Left ventricle myocardium superior (tissue), 1 donor: Measurements from ENCODE around the gene KCNC3. TPM values are rescaled to one million over a fixed set of nuclear protein-coding genes. Genes with fewer than 3 reads are reported as not detected.
"Not testable (repeated sequence)": the region's sequence is repeated elsewhere in the genome, so short reads cannot be mapped to it uniquely, and the experiment has no call there.

ENCODE experiments used
- ATAC-seq: fragments of 200-7000 bp; cut with Tn5 transposase; one replicate; pipeline ENCODE4 v1.9.1; 2020; ENCODE audit warnings: mild to moderate bottlenecking, moderate library complexity
- DNase-seq: peaks from one replicate; pipeline ENCODE4 v3.0.0-alpha.2; 2020
- intact Hi-C: fragments of 100-400 bp; cut with micrococcal nuclease; formaldehyde crosslinking; loops from one replicate; pipeline ENCODE4 v1.11.0; 2022
- total RNA-seq: library from RNA; stranded (reverse); fragmentation: NEBNext Ultra II Directional; extraction: Animal tissue kit (Norgen Biotek cat#: 25700); gene quantifications from one replicate; pipeline ENCODE4 v1.2.1, GENCODE V29; 2021
- donor health status: DM: no; HTN: yes; CAD: no; lungs with severe emphysema.

Gene KCNC3
- total RNA-seq, 1 donor from 2014 or later, result 2.5 TPM

DNA sequence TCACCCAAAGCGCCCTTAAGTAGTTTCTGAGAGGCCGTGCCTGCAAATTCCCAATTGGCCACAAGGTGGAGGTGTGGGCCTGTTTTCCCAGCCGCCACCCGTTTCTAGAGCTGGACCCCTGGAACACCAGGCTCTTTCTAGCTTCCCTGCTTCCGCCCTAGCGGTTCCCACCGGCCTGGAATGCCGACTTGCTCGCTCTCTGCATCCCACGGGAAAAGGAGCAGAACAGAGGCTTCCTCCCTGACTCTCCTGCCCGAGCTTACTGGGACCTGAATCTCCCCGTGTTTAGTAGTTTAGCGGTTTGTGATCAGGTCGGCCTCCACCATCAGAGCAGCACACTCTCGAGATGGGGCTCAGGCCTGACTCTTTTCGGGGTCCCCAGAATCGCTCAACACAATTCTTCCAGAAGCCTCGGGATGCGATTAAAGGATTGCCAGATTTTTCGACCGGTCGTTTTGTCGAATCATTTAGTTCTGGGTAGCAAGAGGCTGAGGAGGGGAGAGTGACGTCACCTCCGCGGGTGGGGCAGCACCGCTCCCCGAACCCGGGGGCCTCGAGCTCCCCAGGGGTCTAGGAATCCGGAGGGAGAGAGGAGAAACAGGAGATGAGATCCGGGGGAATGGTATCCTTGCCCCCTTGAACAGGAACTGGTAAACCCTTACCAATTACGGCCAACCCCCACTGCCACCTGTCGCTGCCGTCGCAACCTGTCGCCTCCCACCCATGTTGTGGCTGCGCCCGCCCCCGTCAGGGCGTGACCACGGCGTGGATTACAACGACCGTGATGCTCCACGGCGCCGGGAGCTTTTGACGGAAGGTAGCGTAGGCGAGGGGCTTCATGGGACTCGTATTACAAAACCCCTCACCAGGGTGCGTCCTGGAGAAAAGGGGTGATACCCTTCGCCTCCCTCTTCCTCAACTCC, 28.3 kb upstream of the KCNC3 start:
- intact Hi-C loops, result no loop called here
- ATAC-seq, result peak; percentile 86
- peak; percentile 83 for DNase-seq

GRCh38 chr19:50356691-50357177, 27.6 kb upstream of the KCNC3 start:
- DNase-seq (no peak), ATAC-seq (no peak)
- intact Hi-C loops, result no loop called here

DNA sequence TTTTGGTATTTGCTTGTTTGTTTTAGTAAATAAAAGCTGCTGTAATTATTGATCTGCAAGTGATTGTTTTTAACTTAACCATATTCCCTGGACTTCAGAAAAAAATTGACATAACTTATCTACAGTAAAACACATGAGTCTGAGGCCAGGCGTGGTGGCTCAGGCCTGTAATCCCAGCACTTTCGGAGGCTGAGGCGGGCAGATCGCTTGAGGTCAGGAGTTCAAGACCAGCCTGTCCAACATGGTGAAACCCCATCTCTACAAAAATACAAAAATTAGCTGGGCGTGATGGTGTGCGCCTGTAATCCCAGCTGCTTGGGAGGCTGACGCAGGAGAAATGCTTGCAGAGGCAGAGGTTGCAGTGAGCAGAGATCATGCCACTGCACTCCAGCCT, 24.3 kb upstream of the KCNC3 start:
- DNase-seq, intact Hi-C loops, ATAC-seq: not testable (repeated sequence)

DNA sequence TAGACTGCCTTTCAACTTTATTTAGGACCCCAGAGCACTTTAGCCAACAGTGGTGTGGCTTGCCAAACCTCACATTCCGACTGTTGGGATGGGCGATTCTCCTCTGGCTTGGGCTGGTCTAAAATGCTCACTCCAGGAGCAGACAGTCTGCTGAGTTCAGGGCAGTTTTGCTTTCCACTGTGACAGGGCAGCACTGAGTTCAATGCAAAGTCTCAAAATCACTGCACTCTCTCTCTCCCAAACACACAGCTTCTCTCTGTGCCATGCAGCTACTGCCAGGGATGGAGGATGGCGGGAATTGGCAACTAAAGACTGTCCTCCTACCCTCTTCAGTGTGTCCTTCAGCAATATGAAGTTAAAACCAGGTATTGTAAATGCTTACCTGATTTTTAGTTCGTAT, 23.1 kb upstream of the KCNC3 start:
- ATAC-seq (no peak), DNase-seq (no peak)
- intact Hi-C loops, result no loop called here

- intact Hi-C loops, result no loop called here
- DNase-seq (no peak), ATAC-seq (no peak)
Observed at GRCh38 chr19:50349277-50350057, 20.3 kb upstream of the KCNC3 start.

DNA sequence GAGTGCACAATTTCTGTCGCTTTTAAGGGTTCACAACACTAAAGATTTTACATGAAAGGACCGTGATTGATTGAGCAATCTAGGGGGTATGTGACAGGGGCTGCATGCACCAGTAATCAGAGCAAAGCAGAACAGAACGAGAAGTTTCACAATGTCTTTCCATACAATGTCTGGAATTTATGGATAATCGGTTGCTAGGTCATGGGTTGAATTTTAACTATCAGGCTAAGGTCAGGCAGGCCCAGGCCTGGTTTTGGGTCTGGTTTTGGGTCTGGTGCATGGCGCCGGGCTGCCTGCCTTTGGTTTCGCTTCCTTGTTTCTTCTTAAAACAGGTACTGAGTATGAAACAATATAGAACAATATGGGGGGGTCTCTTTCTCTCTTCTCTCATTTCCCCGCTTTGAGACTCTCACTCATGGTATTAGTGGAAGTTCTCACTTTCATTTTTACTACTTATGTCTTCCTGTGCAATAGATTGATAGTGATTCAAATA, 18.0 kb upstream of the KCNC3 start:
- intact Hi-C loops, DNase-seq, ATAC-seq: not testable (repeated sequence)

DNA sequence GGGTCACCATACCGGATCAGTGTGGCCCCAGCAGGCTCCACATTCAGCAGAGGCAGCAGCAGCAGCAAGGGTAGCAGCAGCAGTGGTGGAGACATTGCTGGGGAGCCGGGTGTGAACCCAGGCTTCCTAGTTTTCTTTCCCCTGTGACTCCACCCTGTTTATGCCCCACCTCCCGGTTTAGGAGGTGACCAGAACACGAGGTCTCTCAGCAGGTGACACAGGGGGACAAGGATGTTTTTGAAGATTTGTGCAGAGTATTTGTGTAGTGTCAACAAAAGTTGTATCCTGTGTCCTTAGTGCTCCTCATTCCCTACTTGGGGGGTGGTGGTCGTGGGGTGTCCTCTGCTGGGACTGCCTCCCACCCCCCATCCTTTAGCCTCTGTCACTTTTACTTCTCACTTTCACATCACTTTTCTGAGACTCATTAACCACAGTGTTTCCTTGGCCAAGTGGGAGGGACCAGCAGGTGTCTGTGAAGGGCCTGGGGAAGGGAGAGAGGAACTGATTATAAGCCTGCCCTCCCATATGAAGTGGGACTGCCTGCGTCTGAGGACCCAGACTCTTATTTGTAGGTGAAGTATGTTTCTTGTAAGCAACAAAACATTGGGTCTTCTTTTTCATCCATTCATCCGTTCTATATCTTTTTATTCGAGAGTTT, 15.6 kb upstream of the KCNC3 start:
- intact Hi-C loops, result no loop called here
- DNase-seq, result no peak
- no peak for ATAC-seq

GRCh38 chr19:50341091-50341564, 12.0 kb upstream of the KCNC3 start:
- DNase-seq (no peak), ATAC-seq (peak; percentile 48)
- intact Hi-C loops, result no loop called here

- intact Hi-C loops, result no loop called here
- DNase-seq (no peak), ATAC-seq (no peak)
Observed at GRCh38 chr19:50340331-50340730, 11.2 kb upstream of the KCNC3 start.

- ATAC-seq, DNase-seq, intact Hi-C loops: not testable (repeated sequence)
Observed at GRCh38 chr19:50337031-50337430, 7.9 kb upstream of the KCNC3 start.

GRCh38 chr19:50334741-50335421, 5.7 kb upstream of the KCNC3 start:
- intact Hi-C loops, result no loop called here
- no peak for DNase-seq
- ATAC-seq, result no peak

DNA sequence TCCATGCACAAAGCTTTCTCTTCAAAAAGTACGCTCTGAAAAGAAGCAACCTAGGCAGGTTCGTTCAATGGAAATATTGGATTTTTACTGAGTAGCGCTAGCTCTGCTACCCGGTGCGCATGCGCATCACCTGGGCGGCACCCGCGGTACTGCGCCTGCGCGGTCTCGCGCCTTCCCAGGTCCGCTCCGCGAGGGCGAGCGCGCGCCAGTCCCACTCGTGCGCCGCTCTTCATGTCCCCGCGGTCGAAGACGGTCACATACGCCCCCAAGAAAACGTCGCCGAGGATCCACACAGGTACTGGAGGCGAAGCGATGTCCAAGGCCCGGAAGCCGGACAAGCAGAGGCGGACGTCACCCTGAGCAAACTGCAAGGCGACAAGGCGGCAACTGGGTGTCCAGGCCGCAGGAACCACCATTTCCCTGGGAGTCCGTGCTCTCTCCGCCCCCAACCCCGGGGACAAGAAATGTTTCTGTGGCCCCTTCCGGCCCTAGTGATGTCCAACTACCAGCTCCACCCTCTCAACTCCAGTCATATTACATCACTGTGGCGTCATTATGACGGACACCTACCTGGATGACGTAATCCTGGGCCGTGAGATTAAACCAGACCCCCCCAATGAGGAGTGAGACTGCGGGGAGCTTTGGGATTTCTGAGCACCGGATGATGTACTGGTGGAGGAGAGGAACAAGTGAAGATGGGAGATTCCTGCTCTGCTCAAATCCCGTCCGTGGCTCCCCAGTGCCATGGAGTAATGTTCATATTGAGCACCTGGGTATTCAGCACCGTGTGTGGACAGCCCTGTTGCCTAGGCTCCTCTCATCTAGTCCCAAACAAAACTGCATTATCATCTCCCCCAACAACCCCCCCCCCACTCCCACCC, 4.8 kb upstream of the KCNC3 start:
- ATAC-seq (peak; percentile 29), DNase-seq (peak; percentile 91)
- intact Hi-C loops, result no loop called here

DNA sequence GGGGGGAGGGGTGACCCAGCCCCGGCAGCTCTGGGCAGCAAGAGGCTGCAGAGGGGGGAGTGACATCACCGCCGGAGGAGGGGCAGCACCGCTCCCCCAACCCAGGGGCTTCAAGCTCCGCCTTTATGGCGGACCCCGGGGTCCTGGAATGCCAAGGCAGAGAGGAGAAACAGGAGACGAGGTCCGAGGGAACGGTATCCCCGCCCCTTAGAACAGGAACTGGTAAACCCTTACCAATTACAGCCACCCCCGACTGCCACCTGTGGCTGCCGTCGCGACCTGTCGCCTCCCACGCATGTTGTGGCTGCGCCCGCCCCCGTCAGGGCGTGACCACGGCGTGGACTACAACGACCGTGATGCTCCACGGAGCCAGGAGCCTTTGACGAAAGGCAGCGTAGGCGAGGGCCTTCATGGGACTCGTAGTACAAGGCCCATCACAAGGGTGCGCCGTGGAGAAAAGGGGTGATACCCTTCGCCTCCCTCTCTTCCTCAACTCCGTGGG, 4.1 kb upstream of the KCNC3 start:
- ATAC-seq, result peak; percentile 62
- peak; percentile 93 for DNase-seq
- intact Hi-C loops, result no loop called here

DNA sequence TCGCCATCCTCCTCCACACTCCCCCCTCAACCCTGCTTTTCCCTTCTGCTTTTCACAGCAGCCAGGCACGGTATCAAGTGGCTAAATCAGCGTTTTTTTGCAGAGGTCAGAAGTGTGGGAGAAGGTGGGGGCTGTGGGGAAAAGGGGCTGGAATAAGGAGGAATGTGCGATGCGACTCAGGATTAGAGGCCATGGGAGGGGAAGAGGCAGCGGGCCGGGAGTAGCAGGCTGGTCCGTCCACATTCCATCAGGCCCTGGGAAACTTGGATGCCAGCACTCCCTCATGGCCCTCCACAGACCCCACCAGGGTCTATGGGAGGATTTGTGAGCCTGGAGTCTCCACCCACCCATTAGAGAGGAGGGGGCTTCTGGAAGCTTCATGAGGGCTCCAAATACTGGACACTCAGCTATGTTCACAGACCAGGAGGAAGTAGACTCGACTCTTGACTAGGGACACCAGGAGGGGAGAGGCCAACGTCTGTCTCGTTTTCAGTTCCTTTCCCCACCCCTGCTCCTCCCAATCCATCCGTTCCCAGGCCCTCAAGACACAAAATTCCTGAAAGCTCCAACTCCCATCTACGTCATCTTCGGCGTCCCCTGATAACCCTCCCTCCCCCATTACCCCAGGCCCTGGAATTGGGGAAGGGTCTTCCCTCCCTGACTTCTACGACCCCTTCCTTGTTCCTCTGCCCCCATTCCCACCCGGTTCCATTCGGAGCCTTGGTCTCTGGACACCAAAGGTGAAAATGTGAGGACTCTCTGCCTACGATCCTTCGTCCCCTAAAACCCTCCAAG, 3.3 kb upstream of the KCNC3 start:
- intact Hi-C loops, result no loop called here

DNA sequence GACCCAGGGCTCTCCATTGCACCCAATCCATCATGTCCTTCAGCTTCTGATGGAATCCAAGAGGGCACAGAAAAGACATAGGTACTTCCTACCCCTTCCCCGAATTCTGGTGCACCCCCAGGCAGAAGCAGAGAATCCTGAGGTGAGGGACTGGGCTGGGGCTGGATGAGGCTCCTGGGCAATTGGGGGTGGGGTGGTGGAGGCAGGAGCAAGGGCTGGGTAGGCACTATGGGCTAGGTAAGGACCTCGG, 2.7 kb upstream of the KCNC3 start:
- intact Hi-C loops, result no loop called here
- DNase-seq (no peak), ATAC-seq (no peak)

More for the DNA sequence above, 3.3 kb upstream of the KCNC3 start:
- DNase-seq (no peak), ATAC-seq (no peak)

DNA sequence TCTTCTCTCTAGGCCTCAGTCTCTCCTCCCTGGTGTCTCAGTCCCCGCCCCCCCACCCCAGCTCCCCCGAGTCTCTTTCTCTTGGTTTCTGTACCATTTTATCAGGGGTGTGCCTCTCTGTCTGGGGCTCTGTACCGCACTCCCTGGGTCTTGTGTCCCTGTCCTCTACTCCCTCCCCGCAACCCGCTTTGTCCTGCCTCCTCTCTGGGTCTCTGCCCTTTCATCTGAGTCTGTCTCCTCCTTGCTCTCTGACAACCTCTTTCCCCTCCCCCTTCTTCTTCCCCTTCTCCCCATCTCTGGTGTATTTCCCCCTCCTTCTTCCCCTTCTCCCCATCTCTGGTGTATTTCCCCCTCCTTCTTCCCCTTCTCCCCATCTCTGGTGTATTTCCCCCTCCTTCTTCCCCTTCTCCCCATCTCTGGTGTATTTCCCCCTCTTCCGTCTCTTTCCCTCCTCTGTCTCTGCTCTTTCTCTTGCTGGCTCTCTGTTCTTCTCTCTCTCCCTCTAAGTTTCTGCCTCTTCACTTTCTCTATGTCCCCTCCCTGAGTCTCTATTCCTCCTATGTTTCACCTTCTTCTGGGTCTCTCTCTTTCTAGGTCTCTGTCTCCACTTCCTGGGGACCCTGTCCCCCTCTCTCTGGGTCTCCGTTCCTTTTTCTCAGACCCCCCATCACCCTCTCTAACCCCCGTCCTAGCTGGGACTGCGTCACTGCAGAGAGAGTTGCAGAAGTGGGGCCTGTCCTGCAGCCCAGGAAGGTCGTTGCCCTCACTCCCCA, 2.2 kb upstream of the KCNC3 start:
- ATAC-seq, result no peak
- DNase-seq, result no peak
- intact Hi-C loops, result no loop called here
